Measurements from ENCODE around the gene TCF7L1.
"Not testable (repeated sequence)": the region's sequence is repeated elsewhere in the genome, so short reads cannot be mapped to it uniquely, and the experiment has no call there.

TCF7L1 gene

GRCh38 chr2:85187069-85187468 is 53.9 kb downstream of the TCF7L1 start:
- DNase-seq = no peak

- DNase-seq = no peak
Measured at GRCh38 chr2:85188852-85189251, 55.7 kb downstream of the TCF7L1 start.

DNA sequence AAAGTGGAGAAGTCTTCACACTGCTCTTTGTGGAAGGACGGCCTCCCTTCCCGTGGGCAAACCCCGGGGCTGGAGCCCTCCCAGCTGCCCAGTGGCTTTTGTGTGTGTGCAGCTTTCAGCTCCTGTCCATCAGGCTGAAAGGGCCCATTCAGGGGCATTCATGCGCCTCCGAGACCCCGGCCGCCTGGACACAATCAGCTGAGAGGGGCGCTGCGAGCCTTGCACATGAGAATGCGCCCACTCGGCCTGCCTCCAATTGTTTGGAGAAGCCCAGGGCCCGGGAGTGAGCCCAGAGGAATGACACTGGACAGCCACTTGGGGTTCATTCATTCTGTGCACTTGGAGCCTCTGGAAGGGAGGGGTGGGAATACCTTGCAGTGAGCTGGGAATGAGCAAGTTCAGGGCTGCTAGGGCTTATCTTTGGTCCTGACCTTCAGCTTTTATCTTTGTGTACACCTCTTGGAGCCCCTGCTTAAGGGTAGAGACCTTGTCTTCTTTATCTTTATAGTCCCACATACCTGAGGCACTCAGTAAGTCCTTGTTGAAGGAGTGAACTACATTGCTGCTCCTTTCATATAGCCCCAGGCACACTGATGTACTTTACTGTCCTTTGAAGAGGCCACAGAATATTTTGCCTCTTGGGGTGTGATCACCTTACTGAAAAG is 56.5 kb downstream of the TCF7L1 start:
- DNase-seq = no peak

DNA sequence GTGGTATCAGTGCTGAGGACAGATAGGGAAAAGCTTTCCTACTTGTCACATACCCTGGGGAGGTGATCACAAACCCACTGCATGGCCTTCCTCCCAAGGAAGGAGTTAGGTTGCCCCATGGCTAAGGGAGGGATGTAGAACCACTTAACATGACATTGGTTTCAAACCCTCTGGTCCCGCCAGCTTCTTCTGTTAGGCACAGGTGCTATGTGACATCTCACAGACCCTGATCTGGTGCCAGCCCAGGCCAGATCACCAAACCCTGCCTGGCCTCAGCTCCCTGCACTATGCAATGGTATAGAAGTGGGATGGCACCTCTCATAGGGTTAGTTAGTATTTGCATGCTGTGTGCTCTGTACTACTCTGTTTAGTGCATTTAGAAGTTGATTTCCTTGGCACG is 58.0 kb downstream of the TCF7L1 start:
- DNase-seq = no peak

- no peak for DNase-seq
Measured at GRCh38 chr2:85194780-85195480, 61.7 kb downstream of the TCF7L1 start.

GRCh38 chr2:85195956-85196355 is 62.8 kb downstream of the TCF7L1 start:
- DNase-seq = no peak

DNA sequence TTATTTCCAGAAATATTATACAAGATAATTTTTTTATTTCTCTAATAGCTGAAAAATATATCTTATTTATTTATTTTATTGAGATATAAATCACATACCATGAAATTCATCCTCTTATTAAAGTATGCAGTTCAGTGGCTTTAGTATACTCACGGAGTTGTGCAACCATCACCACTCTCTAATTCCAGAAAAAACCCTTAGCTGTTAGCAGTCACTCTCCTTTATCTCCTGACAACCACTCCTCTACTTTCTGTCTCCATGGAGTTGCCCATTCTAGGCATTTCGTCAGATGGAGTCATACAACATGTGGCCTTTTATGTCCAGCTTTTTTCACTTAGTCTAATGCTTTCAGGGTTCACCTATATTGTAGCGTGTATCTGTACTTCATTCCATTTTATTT is 66.5 kb downstream of the TCF7L1 start:
- no peak for DNase-seq

GRCh38 chr2:85209887-85210286 is 76.7 kb downstream of the TCF7L1 start:
- DNase-seq = no peak

DNA sequence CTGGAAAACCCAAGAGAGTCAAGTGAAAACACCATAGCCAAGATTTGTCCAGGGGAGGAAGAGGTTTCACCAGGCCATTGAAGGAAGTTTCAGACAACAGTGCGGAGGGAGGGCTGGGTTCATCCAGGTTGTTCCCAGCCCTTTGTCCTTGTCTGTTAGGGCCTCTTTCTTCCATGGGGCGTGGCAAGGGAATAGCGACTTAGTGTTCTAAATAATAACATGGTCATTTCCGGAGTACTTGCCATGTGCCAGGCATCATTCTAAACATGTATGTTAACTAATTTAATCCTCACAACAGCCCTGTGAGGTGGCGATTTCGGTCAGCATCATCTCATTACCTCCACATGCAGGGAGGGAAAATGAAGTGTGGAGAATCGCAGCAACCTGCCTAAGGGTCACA is 77.3 kb downstream of the TCF7L1 start:
- no peak for DNase-seq

DNA sequence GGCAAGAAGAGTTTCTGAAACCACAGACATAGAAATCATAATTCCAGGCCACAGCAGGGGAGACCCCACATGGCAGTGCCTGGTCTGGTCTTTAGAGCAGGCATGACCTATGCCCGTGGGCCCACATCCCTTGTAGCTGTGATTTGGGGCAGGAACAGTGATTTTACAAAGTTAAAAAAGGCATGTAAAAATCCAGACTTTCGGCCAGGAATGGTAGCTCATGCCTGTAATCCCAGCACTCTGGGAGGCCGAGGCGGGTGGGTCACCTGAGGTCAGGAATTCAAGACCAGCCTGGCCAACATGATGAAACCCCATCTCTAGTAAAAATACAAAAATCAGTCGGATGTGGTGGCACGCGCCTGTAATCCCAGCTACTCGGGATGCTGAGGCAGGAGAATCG is 78.4 kb downstream of the TCF7L1 start:
- not testable (repeated sequence) for DNase-seq

DNA sequence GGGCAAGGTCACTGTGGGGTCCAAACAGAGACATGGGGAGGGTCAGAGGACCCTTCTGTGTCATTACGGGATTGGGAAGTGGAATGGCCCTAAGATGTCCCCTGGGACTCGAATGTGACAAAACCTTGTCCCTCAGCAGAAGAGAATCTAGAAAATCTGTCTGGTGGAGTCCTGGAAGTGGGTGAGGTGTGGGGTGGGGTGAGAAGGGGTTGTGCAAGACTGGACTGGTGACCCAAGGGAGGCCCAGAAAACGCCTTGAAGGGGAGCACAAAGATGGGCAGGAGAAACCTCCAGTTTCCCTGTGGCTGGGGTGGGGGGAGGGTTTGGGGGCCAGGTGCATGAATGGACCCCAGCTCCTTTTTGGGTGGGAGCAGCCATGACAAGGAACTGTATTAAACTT is 79.6 kb downstream of the TCF7L1 start:
- no peak for DNase-seq

DNA sequence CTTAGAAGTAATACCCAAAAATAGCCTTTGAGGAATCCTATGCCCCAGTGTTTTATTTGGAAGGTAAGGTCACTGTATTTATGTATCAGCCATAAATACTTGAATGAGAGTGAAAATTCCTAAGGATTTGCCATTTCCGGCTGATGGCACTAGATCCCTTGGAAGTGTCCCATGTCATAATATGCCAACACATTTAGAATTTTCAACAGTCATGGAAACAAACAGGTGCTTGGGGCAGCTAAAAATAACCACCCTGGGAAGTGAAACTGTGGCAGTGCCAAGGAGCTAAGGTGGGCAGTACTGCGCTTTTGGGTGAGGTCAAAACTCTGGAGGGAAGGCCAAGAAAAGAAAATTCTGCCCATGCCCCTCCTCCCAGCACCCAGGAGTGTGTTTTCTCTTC is 80.2 kb downstream of the TCF7L1 start:
- DNase-seq = no peak

DNA sequence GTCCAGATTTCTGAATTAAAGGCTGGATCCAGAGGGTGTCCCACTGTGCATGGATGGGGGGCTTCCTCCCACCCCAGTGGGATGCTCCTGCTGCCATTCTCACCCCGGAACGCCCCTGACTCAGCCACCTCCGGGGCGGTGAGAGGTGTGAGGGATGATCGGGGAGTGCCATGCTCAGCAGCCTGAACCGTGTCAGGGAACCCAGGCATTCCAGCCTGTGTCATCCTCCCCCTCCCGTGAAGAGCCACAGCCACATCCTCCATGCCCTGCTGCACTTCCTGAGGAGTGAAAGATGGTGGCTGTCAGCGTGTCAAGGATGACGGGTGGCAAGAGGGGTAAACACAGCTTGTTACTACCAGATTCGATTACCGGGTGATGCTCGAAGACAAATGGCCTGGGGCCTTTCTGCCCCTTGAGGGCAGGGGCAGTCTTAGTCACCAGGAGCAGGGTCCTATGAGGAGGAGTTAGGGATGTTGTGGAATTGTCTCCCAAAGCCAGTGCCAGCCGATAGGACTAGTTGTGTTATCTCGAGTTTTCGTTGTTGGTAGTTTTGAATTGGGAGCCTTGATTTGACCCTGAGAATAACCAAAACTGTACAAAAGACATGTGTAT is 80.8 kb downstream of the TCF7L1 start:
- no peak for DNase-seq

GRCh38 chr2:85215081-85215447 is 81.9 kb downstream of the TCF7L1 start:
- DNase-seq = no peak

DNA sequence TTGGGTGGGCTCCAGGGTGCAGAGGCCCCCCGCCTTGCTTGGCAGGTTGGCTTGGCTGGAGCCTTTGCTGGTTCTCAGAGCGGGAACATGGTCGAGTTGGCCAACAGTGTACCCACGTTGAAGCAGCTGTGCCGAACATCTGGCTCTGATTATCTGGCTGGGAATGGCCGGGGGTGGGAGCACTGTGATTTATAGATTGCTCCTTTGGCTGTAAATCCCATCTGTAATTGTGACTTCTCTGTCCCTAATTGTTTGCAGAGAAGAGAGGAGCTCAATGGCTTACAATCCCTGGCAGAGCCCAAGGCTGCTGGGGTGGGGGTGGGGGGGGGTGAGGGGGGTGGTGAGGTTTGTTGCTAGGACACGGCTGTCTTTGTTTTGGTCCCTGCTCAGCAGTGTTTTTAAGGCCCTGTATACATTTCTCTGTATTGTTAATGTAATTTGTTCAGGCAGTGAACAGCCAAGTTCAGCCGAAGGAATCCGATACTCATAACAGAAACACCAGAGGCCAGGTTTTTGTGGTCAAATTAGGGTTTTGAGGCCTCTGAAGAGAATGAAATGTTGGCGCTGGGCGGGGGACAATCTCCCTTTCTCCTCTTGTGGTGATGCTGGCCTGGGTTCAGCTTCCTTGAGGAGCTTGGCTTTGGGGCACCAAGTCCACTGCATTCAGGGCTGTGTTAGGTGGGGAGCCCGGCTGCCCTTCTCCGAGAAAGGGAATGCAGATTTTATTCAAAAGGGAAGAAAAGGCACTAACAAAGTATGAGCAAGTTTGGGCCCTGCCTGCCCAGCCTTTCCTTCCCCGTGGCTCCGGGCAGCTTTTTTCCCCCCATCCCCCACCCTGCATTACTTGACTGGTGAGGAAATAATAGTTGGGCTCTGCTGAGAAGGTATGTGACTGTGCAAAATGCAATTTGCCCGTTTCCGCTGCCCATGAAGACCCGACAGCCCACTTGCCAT is 82.5 kb downstream of the TCF7L1 start:
- no peak for DNase-seq

GRCh38 chr2:85216927-85217326 is 83.7 kb downstream of the TCF7L1 start:
- DNase-seq = no peak

- no peak for DNase-seq
Measured at GRCh38 chr2:85221067-85221691, 88.0 kb downstream of the TCF7L1 start.

DNA sequence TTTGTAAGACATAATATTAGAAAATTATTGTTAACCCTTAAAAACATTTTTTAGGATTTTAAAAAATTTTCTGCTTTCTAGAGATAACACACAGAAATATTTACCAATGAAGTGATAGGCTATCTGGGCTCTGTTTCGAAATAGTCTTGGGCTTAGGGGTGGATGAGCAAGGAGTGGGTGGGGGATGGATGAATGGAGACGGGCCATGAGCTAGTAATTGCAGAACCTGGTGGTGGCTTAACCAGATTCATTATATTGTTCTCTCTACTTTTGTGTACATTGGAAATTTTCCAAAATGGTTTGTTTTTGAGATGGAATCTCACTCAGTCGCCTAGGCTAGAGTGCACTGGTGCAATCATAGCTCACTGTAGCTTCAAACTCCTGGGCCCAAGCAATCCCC is 89.6 kb downstream of the TCF7L1 start:
- DNase-seq = no peak

- DNase-seq = no peak
Measured at GRCh38 chr2:85226783-85227182, 93.6 kb downstream of the TCF7L1 start.

- DNase-seq = no peak
Measured at GRCh38 chr2:85230679-85231467, 97.7 kb downstream of the TCF7L1 start.

DNA sequence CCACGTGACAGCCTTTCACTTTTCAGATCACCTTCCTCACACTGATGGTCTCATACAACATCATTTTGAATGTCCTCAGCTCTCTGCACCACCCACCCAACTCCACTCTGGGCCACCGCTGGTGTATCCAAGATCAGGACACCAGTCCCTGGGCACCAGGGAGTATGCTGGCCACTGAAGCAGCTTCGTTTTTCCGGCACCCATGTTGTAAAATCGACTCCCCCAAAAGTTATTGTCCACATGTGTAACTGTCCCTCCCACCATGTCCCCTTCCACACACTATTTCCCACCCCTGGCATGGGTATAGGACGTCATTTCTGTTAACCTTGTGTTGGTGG is 98.2 kb downstream of the TCF7L1 start:
- no peak for DNase-seq

GRCh38 chr2:85231952-85232351 is 98.8 kb downstream of the TCF7L1 start:
- no peak for DNase-seq

Data from NCI-H510A (cell line).